ENCODE data around the gene RASGRP4.
"Not testable (repeated sequence)": the region's sequence is repeated elsewhere in the genome, so short reads cannot be mapped to it uniquely, and the experiment has no call there.

RASGRP4 gene, protein sequence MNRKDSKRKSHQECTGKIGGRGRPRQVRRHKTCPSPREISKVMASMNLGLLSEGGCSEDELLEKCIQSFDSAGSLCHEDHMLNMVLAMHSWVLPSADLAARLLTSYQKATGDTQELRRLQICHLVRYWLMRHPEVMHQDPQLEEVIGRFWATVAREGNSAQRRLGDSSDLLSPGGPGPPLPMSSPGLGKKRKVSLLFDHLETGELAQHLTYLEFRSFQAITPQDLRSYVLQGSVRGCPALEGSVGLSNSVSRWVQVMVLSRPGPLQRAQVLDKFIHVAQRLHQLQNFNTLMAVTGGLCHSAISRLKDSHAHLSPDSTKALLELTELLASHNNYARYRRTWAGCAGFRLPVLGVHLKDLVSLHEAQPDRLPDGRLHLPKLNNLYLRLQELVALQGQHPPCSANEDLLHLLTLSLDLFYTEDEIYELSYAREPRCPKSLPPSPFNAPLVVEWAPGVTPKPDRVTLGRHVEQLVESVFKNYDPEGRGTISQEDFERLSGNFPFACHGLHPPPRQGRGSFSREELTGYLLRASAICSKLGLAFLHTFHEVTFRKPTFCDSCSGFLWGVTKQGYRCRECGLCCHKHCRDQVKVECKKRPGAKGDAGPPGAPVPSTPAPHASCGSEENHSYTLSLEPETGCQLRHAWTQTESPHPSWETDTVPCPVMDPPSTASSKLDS

DNA sequence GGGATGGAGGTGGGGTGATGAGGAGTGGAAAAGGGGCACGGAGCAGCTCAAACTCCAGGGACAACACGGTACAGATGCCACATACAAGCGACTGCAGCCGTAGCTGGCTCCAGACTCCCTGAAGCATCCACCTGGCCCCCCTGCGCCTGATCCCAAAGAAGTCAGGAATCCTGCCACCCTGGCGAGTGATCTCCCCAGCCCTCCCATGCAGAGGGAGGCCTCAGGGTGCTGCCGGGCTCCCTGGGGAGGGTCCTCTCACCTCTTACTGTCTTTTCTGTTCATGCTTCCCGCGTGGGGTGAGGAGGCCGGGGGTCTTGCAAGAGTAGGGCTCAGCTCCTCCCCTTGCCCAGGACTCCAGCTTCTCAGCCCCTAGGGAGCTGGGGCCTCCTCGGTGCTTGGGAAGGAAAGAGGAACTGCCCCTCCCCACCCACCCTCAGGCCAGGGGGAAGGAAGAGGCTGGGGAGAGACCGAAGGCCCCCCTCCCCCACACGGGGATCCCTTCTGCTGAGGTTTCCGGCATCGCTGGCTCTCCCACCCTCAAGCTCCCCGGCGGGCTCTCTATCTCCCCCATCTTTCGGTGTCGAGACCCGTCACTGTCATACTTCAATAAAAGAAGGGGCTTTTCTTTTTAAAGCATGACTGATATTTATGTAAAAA, at the start of gene RASGRP4:
RASGRP4 (minus strand) TSS at position 410 of the 657 bp plus-strand sequence; CDS start at position 282, 128 bp downstream.
- no peak for TF ChIP-seq POLR2A (IDR thresholded peaks at IDR 0.05; ENCODE audit: low read depth, low read length)
- DNase-seq (ENCODE audit: insufficient read length, low spot score), result no peak
- FAIRE-seq, result no peak

DNA sequence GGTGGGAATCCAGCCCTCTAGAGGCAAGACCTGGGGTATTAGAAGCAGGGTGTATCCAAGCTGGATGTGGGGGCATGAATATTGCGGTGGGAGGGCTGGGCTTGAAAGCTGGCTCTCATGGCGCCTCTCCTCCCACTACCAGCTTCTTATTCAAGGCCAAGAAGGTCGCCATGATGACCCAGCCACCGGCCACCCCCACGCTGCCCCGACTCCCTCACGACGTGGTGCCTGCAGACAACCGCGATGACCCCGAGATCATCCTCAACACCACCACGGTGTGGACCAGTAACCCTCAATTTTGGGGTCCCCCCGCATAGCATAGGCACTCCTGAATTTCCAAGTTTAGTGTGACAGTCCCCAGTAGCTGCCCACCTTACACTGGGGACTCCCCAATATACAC, 49.2 kb upstream of the RASGRP4 start:
- FAIRE-seq, result no peak
- DNase-seq (ENCODE audit: insufficient read length, low spot score), result no peak
- TF ChIP-seq POLR2A (IDR thresholded peaks at IDR 0.05; ENCODE audit: low read depth, low read length), result no peak

DNA sequence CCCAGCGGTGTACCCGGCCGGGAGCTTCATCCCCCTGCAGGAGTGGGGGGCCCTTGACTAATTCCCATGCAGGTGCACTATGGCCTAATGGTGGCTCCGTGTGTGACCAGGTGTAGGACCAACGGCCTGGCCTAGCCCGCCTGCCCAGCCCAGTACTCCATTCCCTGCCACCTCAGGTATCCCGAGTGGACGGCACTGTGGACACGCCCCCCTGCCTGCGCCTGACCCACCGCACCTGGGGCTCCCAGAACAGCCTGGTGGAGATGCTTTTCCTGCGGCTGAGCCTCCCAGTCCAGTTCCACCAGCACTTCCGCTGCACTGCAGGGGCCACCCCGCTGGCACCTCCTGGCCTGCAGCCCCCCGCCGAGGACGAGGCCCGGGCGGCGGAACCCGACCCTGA, 47.2 kb upstream of the RASGRP4 start:
- no peak for TF ChIP-seq POLR2A (IDR thresholded peaks at IDR 0.05; ENCODE audit: low read depth, low read length)
- DNase-seq (ENCODE audit: insufficient read length, low spot score), result no peak
- FAIRE-seq, result no peak

DNA sequence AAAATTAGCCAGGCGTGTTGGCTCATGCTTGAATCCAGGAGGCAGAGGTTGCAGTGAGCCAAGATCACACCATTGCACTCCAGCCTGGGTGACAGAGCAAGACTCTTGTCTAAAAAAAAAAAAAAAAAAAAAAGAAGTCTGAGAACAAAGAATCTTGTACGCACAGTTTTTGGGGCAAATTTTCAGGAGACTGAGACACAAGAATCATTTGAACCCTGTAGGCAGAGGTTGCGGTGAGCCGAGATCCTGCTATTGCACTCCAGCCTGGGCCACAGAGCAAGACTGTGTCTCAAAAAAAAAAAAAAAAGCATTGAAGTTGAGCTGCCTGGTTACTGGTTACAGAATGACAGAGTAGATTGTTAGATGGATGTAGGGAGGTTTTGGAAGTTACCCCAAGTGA, 46.7 kb upstream of the RASGRP4 start:
- not testable (repeated sequence) for FAIRE-seq

DNA sequence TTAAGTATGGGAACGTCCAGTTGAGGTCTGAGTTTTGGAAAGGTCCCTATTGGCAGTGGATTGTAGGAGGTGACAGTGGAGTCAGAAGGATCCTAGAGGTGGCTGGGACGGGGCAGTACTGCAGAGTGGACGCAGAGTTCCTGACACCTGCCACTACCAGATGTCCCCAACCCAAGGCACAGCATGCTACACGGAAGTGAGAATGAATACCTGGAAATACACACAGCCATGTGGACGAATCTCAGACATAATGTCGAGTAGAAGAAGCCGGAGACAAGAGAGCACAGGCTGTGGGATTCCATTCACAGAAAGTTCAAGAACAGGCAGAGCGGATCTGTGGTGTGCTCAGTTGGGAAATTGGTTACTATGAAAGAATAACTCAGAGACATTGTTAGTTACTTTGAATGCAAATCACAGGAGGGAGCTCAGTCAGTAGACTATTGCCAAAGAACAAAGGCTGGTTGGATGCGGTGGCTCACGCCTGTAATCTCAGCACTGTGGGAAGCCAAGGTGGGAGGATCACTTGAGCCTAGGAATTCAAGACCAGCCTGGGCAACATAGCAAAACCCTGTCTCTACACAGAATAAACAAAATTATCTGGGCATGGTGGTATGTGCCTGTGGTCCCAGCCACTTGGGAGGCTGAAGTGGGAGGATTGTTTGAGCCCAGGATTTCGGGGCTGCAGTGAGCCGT, 44.9 kb upstream of the RASGRP4 start:
- FAIRE-seq (no peak), DNase-seq (ENCODE audit: insufficient read length, low spot score) (no peak)
- TF ChIP-seq POLR2A (IDR thresholded peaks at IDR 0.05; ENCODE audit: low read depth, low read length), result no peak

More for the DNA sequence above, 46.7 kb upstream of the RASGRP4 start:
- DNase-seq (ENCODE audit: insufficient read length, low spot score), result not testable (repeated sequence)

DNA sequence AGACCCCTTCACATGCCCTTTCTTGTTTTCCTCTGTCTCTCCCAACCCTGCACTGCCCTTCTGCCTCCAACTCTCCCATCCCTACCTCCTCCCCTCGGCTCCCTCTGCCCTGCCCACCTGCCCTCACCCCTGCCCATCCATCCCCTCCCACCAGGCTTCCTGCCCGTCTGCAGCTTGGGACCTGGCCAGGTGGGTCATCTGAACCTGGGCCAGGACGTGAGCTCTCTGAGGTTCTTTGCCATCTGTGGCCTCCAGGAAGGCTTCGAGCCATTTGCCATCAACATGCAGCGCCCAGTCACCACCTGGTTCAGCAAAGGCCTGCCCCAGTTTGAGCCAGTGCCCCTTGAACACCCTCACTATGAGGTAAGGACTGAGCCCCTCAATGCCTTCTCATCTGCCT, 43.1 kb upstream of the RASGRP4 start:
- no peak for TF ChIP-seq POLR2A (IDR thresholded peaks at IDR 0.05; ENCODE audit: low read depth, low read length)
- FAIRE-seq, result no peak
- DNase-seq (ENCODE audit: insufficient read length, low spot score), result no peak

DNA sequence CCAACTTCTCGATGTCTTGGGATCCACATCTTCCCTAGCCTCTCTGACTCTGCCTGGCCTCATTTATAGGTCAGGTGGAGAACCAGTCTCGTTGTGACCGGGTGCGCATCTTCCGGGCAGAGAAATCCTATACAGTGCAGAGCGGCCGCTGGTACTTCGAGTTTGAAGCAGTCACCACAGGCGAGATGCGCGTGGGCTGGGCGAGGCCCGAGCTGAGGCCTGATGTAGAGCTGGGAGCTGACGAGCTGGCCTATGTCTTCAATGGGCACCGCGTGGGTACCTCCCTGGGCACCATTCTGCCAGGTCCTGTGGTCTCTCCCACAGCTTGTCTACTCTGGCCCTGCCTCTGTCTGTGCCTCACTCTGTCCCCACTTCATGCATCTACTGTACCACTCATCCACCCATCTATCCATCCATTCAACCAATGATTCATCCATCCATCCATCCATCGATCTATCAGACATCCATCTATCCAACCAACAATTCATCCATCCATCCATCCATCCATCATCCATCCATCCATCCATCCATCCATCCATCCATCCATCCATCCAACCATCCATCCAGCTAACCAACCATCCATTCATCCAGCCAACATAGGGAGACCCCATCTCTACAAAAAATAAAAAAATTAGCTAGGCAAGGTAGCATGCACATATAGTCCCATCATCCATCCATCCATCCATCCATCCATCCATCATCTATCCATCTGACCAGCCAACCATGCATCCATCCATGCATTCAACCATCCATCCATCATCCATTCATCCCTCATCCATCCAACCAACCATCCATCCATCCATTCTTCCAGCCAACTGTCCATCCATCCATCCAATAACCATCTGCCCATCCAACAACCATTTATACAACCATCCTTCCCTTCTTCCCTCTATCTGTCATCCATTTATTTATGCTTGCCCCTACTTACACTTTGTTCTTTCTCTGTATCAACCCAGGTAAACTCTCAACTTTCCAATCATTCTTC, 41.8 kb upstream of the RASGRP4 start:
- FAIRE-seq, result no peak

DNA sequence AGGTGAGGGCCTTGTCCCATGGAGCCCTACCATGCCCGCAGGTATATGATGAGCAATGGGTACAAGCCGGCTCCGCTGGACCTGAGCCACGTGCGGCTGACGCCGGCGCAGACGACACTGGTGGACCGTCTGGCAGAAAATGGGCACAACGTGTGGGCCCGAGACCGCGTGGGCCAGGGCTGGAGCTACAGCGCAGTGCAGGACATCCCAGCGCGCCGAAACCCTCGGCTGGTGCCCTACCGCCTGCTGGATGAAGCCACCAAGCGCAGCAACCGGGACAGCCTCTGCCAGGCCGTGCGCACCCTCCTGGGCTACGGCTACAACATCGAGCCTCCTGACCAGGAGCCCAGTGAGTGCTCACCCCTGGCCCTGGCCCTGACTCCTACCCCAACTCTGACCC, 40.0 kb upstream of the RASGRP4 start:
- no peak for DNase-seq (ENCODE audit: insufficient read length, low spot score)
- TF ChIP-seq POLR2A (IDR thresholded peaks at IDR 0.05; ENCODE audit: low read depth, low read length), result no peak
- no peak for FAIRE-seq

More for the DNA sequence above, 41.8 kb upstream of the RASGRP4 start:
- no peak for TF ChIP-seq POLR2A (IDR thresholded peaks at IDR 0.05; ENCODE audit: low read depth, low read length)
- no peak for DNase-seq (ENCODE audit: insufficient read length, low spot score)

DNA sequence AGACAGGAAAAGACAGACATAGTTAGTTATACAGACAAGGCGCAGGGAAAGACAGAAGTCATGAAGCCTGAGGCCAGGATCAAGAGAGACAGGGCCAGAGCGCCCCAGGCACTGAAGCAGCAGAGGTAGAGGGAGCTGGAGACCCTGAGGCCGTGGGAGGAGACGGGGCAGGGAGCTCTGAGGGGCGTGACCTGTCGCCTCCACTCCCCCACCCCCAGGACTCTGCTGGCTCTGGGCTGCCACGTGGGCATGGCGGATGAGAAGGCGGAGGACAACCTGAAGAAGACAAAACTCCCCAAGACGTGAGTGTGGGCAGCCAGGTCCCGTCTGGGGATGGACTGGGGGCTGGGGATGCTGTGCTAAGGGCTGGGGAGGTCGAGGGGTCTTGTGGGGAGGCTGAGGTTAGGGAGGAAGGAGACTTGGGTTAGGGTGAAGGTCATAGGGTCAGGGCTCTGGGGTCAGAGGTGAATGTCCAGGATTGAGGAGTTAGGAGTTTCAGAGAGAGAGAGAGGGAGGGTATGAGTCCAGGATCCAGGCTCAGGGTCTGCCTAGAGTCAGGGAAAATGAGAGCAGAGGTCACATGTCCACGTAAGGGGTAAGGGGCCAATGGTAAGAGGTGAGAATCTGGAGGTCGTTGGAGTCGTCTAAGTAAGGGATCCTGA, 38.5 kb upstream of the RASGRP4 start:
- TF ChIP-seq POLR2A (IDR thresholded peaks at IDR 0.05; ENCODE audit: low read depth, low read length), result no peak
- no peak for DNase-seq (ENCODE audit: insufficient read length, low spot score)
- FAIRE-seq, result no peak

DNA sequence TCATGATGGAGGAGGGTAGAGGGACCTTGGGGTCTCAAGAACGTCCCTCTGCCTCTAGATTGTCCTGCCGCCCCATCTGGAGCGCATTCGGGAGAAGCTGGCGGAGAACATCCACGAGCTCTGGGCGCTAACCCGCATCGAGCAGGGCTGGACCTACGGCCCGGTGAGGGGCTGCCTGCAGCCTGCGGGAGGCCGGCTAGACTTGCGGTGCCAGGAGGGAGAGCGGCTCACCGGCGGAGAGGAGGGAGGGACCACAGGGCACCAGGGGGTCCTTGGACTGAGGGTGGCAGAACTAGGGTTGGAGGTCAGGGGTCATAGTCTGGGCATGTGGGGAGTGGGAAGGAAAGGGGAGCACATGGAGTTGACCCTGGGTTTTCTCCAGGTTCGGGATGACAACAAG, 37.3 kb upstream of the RASGRP4 start:
- no peak for TF ChIP-seq POLR2A (IDR thresholded peaks at IDR 0.05; ENCODE audit: low read depth, low read length)
- FAIRE-seq (no peak), DNase-seq (ENCODE audit: insufficient read length, low spot score) (no peak)

DNA sequence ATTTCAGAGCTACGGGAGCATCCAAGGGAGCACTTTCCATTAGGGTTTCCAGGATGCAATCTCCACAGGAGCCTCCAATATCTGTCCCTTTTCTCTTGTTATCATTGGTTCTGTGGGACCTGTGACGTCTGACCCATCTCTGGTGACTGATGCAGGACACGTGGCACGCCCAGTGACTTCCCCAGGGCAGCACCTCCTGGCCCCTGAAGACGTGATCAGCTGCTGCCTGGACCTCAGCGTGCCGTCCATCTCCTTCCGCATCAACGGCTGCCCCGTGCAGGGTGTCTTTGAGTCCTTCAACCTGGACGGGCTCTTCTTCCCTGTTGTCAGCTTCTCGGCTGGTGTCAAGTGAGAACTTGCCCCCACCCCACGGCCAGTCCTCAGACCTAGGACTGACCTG, 33.0 kb upstream of the RASGRP4 start:
- FAIRE-seq, result no peak
- TF ChIP-seq POLR2A (IDR thresholded peaks at IDR 0.05; ENCODE audit: low read depth, low read length), result no peak
- DNase-seq (ENCODE audit: insufficient read length, low spot score), result no peak

DNA sequence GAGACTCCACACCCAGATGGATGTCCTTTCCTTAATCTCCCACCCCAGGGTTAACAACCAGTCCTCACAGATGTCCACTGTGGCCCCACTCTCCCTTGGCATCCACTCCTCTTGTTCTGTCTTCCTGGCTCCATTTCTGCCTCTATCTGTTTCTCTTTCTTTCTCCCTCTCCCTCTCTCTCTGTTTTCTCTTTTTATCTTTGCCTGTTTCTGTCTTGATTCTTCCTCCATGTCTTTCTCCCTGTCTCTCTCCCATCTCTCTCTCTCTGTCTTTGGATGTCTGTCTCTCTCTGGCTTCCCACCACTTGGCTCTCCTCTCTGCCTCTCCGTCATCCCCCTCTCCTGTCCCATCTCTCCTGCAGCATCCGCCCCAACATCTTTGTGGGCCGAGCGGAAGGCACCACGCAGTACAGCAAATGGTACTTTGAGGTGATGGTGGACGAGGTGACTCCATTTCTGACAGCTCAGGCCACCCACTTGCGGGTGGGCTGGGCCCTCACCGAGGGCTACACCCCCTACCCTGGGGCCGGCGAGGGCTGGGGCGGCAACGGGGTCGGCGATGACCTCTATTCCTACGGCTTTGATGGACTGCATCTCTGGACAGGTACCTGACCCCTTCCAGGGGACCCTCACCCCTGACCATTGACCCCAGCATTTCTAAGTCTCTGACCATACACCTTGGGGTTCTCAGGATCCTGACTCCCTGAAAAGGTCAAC, 31.8 kb upstream of the RASGRP4 start:
- TF ChIP-seq POLR2A (IDR thresholded peaks at IDR 0.05; ENCODE audit: low read depth, low read length), result no peak
- DNase-seq (ENCODE audit: insufficient read length, low spot score), result no peak
- no peak for FAIRE-seq
